HCEC 1CT (cell line): Measurements from ENCODE around the gene HOOK1.
A peak's percentile ranks its signal among the peaks of the same experiment; 100 is the strongest.
"Not testable (repeated sequence)": the region's sequence is repeated elsewhere in the genome, so short reads cannot be mapped to it uniquely, and the experiment has no call there.

Experiments used
- DNase-seq: peaks from one replicate; pipeline ENCODE4 v3.0.0-alpha.2; 2017

Gene HOOK1

DNA sequence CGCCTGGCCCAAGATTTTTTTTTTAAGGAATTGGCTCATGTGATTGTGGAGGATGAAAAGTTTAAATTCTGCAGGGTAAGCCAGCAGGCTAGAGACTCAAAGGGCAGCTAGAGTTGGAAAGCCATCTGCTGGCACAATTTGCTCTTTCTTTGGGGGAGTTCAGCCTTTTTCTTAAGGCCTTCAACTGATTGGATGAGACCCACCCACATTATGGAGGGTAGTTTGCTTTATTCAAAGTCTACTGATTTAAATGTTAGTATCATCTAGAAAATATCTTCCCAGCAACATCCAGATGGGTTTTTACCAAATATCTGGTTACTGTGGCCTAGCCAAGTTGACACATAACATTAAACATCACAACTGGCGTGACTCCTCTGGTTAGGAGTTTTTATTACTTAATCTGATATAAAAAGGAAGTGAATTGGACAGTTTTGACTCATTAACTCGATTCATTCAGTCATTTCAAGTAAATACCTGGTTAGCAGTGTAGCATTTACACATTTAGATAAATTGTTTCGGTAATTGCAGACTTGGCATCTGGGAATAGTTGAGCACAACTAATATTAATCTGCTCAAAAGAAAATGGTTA, 12.4 kb downstream of the HOOK1 start:
- DNase-seq, result no peak

DNA sequence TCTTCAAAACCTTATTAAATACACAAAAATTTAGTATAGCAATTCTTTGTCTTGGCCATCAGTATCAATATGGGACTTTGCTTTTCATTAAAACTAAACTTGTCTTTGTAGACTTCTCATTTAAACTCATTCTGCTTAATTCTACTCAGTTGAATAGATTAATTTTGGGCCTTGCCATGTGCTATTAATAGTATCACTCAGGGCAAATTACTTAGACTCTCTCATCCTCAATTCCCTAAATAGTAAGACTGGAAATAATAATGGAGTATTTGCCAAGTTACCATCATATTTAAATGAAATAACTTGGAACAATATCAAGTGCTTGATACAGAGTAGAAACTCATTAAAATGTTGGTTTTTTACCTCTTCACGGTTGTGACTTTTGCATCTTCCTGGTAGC, 13.4 kb downstream of the HOOK1 start:
- DNase-seq, result no peak

DNA sequence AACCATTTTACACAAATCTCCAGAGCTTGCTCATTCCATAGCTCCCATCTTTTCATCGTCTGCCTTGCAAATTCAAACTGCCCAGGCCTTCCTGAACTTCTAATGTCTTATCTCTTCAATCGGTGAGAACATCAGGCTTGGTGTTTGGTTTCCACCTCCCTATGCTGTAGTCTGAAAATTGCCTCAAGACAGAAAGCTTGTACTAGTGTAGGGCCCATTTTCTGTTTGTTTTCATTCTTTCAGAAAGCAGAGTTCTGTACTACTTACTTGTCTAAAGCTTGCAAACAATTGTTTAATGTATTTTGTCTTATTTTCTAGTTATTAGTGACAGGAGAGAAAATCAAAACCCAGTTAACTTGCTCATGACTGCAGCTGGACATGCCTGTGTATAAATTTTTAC, 16.8 kb downstream of the HOOK1 start:
- DNase-seq, result no peak

DNA sequence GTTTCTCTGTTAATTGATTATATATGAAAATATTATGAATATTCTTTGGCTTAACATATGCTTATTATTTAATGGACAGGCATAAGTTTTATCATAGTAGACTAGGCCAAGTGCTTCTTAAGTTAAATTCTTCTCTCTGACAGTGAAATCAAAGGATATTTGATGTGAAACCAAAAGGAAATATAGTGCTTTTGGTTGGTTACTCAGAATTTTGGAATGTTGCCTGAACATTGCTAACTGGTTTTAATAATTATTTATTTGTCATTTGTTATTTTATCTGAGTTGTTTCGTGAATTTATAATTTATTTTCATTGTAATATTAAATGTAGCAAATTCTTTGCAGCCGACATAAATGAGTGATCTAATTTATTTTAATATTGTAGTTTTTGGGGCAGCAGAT, 18.3 kb downstream of the HOOK1 start:
- DNase-seq, result no peak

DNA sequence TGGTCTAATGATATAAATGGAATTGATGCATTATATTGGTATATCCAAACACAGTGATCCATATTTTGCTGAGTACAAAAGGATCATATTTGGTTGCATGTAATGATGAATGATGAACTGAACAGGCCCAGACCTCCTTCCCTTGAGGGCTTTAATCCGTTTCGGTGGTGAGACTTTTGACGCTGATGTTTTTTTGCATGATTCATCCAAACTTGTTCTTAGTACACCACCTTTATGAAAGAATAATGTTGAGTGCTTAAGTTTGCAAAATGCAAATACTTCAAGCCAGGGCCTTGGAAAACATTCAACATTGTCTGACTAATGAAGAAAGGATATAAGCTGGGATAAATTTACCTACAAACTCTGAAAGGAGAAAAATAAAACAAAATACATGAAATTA, 19.2 kb downstream of the HOOK1 start:
- DNase-seq, result no peak

DNA sequence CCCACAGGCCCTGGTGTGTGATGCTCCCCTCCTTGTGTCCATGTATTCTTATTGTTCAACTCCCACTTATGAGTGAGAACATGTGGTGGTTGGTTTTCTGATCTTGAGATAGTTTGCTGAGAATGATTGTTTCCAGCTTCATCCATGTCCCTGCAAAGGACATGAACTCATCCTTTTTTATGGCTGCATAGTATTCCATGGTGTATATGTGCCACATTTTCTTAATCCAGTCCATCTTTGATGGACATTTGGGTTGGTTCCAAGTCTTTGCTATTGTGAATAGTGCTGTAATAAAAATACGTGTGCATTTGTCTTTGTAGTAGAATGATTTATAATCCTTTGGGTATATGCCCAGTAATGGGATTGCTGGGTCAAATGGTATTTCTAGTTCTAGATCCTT, 23.1 kb downstream of the HOOK1 start:
- DNase-seq, result not testable (repeated sequence)

DNA sequence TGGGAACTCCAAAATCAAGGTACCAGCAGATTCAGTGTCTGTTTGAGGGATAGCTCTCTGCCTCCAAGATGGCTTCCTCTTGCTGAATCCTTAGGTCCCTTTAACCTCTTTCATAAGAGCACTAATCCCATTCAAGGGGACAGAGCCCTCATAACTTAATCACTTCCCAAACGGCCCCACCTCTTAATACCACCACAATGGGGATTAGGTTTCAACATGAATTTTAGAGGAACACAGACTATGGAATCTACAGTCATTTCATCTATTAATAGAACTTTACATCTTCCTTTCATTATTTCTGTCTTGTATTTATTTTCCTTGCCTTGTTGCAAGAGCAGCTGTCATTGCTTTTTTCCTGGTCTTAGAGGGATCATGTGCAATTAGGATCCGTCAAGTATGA, 30.3 kb downstream of the HOOK1 start:
- DNase-seq, result no peak

DNA sequence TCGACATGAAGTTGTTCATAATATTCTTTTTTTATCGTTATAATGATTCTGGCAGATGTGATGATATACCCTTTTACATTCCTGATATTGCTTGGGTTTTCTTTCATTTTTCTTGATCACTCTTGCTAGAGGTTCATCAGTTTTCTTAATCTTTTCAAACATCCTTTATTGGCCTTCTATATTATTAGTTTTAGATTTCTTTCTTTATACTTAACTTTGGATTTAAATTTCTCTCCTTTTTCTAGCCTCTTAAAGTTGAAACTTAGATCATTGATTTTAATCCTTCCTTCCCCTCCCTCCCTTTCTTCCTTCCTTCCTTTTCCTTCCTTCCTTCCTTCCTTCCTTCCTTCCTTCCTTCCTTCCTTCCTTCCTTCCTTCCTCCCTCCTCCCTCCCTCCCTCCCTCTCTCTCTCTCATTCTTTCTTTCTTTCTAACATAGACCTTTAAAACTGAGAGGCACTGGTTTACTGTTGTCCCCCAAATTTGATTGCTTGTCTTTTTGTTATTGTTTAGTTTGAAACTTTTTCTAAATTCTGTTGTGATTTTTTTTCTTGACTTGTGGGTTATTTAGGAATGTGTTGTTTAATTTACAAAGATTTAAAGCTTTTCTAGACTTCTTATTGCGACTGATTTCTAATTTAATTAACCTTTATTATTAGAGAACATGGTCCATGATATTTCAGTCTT, 31.6 kb downstream of the HOOK1 start:
- DNase-seq, result no peak

DNA sequence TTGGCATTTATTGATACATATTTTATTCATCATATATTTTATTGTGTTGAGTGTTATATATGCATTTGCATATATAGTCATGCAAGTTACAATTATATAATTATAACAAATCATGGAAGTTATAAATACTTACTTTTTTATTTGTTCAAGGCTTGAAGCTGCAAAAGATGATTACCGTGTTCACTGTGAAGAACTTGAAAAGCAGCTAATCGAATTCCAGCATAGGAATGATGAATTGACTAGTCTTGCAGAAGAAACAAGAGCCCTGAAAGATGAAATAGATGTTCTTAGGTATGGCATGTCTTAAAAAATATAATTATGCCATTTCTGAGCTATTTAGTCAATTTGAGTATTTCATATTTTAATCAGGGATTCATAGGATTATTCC, 32.1 kb downstream of the HOOK1 start:
- DNase-seq, result no peak

DNA sequence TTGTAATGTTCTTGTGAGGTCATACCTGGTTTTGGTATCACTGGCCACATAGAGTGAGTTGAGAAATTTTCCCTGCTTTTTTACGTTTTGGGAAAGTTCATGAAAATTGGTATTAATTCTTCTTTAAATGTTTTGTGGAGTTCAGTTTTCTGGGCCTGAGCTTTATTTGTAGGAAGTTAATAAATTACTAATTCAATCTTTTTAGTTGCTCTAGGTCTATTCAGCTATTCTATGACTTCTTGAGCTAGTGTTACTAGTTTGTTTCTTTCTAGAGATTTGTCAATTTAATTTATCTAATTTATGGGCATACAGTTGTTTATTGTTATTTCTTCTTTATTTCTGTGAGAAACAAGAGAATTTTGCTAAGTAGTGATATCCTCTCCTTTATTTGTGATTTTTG, 37.4 kb downstream of the HOOK1 start:
- no peak for DNase-seq

DNA sequence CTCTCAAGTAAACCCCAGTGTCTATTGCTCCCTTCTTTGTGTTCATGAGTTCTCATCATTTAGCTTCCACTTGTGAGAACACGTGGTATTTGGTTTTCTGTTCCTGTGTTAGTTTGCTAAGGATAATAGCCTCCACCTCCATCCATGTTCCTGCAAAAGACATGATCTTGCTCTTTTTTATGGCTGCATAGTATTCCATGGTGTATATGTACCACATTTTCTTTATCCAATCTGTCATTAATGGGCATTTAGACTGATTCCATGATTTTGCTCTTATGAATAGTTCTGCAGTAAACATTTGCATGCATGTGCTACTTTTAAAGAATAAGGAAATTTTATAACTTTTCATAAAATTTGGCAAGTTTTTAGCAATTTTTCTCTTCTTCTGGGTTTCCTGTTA, 40.5 kb downstream of the HOOK1 start:
- DNase-seq, result not testable (repeated sequence)

DNA sequence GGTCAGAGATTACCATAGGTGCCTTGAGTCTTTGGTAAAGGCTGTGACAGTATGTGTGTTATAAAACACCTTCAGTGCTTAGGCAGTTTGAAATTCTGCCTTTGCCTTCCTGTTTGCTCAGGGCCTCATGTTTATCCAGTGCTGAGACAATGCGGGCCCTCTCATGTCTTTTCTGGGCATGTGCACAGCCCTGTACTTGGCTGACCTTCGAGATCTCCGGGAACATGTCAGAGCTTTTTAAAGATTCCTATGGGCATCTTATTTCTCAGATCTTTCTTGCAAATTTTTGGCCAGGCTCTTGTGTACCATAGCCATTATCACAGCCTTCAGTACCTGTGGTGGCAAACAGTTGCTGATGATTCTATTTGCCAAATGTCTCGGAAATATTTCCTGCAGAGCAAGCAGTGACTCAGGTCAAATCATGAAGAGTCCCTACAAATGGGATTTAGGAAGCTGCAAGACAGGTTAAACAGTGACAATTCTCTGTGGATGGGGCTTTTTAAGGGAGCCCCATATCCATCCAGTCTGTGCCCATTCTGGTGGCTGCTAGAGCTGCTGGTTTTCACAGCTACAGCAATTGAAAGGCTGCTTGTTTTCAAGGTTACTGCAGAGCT, 42.1 kb downstream of the HOOK1 start:
- no peak for DNase-seq

DNA sequence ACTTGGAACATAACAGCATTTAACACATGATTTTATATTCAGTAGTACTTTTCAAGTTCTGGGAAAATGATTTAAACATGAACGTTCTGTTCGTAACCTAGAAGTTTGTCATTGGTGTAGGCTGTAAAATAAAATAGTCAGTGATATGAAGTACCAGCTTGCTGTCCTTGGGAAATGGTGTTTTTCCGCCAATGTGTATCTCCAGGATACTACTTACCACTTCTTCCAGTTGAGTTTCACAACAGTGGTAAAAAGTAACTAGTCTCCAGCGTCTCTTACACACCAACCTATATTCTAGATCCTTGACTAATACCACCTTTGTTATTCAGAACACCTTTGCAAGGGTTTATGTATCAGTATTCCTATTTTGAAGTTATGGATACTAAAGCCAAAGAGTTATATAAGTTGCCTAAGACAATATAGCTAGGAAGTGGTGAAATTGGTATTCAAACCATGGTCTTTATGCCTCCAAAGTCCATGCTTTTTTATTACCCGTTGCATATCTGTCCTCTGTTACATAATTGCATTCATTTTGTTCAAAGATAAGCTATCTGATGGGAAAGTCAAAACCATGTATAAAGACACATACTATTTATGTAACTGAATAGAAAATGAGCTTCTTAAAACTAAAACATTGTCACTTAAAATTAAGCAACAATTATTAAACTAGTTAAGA, 43.1 kb downstream of the HOOK1 start:
- no peak for DNase-seq

DNA sequence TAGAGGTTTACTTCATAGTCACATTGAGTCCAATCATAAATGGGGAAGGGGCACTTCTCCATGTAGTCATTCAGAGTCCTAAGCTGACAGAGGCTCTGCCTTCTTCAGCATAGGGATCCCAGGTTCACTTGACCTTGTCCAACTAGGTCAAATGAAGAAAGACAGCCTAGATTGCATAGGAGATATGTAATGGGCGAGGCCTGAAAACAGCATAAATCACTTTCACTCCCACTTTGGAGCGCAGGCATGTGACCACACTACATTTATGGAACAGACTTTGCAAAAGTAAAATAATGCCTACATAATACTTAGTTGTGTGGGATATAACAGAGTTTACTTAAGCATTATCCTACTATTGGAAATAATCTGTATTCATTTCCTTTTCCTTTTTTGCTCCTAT, 51.7 kb downstream of the HOOK1 start:
- DNase-seq, result no peak

DNA sequence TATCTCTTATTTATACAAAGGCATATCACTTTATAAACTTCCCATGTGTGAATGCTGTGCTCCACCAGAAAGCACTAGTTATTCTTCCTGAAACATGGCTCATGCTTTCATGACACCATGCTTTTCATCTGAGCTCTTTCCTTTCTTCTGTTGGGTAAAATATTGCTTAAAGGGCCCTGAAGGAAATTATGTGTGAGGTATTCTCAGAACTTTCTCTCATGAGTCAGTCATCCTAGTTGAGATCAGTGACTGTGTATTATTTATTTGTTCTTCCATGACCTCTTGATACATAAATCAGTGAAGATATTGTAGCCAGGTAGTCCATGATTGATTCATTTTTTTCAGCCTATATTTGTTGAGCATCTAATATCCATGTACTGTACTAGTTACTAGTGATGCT, 57.0 kb downstream of the HOOK1 start:
- no peak for DNase-seq

DNA sequence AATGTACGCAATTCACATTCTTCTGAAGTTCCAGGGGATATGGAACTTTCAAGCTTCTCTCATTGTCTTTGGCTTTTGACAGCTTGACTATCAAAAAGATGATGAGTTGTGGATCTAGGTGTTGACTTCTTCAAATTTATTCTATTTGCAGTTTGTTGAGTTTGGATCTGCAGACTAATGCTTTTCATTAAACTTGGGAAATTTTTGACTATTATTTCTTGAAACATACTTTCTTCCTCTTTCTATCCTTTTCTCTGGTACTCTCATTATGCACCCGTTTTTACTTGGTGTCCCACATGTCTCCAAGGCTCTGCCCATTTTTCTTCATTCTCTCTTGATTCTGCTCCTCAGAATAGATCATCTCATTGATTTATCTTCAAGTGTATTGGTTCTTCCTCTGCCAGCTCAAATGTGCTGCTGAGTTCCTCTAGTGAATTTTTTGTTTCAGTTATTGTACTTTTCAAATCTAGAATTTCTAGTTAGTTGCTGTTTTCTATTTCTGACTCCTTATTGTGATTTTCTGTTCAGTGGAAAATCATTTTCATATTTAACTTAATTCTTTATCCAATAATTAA, 62.4 kb downstream of the HOOK1 start:
- no peak for DNase-seq

DNA sequence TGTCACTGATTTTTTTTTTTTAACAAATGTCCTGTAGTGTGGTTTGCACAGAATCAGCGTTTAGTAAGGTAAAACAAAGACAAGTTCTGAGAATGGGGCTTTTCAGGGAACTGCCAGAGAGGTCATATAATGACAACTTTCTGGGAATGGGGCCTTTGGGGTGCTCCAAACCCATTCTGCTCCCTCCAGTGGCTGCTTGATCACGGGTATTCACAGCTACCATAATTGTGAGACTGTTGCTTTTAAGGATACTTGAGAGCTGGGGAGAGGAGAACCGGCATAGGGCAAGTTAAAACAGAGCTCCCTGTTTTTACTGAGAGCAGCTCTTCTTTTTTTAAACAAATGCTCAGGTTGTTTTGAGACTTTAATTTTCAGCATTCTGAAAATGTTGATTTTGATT, 63.6 kb downstream of the HOOK1 start:
- DNase-seq, result no peak

DNA sequence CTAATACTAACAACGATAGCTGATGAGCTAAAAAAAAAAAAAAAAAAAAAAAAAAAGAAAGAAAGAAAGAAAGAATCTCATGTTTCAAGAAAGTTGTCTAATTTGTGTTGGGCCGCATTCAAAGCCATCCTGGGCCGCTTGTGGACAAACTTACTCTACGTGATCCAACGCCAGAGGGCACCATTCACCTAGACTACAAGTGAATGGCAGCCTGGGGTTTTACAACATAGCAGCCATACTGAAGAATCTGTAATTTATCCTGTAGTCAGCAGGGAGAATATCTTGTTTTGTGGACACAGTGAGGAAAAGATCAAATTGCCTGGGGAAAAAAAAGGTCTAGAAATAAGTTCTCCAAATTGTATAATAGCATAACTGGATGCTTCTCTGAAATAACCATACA, 64.8 kb downstream of the HOOK1 start:
- DNase-seq, result peak; percentile 54

DNA sequence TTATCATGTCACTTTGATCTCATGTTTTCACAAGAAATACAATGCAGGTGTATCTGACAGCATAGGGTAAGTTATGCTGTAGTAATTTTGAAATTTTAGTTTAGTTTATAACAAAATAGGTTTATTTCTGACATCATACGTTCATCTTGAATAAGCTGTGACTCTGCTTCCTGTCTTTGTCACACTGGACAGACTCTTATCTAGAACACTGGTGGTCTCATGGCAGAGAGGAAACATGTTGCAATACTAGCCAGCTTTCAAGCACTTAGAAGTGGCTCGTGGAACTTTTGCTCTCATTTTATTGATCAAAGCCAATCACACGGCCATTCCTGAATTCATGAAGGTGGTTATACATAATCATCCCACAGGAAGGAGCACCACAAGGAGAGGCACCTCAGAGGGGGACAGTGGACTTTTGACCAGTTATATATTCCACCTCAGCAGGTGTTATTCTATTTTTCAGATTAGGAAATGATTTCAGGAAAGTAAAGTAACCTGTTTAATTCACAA, 65.3 kb downstream of the HOOK1 start:
- DNase-seq, result no peak

DNA sequence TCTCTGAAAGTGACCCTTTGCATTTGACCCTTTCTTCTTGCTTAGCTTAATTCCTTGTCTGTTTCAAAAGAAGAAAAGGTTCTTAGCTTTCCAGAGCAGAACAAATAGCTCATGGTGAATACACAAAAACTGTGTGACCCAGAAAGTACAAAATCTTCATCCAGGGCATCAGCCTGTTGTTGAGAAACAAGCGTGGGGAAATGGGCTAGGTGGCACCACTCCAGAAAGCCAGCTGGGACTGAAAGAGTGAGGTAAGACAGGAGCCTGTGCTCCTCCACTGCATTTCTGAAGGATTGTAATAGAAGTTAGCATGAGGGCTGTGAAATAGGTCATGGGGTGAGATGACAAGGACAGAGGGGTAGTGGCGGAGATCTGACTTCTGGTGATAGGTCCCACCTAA, 66.0 kb downstream of the HOOK1 start:
- DNase-seq, result no peak

DNA sequence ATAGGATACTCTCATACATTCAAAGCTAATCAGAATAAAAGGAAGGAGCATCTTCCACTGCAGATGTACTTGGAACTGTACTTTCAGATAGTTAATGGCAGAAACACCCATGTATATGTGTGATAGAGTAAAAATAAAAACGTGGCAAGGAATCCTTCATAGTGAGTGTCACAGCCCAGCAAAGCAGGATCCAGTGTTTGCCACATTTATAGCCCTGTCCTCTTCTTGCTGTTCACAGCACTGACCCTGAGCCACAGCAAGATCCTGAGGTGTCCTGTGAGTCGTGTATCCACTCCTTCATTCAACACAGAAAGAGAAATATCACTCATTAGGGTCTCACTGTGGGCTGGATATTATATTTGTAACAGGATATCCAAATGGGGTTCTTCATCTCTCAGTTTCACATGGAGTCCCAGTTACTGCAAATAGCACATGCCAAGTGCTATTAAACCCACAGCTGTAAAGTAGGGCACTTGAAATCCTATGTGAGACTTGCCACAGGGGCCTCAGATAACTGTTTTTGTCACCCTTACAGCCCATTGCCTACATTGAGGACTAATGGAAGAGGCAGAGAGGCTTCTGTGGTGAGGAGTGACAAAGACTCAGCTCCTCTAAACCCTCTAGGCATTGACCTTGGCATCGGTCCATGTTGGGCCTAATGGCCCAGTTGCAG, 70.5 kb downstream of the HOOK1 start:
- no peak for DNase-seq

DNA sequence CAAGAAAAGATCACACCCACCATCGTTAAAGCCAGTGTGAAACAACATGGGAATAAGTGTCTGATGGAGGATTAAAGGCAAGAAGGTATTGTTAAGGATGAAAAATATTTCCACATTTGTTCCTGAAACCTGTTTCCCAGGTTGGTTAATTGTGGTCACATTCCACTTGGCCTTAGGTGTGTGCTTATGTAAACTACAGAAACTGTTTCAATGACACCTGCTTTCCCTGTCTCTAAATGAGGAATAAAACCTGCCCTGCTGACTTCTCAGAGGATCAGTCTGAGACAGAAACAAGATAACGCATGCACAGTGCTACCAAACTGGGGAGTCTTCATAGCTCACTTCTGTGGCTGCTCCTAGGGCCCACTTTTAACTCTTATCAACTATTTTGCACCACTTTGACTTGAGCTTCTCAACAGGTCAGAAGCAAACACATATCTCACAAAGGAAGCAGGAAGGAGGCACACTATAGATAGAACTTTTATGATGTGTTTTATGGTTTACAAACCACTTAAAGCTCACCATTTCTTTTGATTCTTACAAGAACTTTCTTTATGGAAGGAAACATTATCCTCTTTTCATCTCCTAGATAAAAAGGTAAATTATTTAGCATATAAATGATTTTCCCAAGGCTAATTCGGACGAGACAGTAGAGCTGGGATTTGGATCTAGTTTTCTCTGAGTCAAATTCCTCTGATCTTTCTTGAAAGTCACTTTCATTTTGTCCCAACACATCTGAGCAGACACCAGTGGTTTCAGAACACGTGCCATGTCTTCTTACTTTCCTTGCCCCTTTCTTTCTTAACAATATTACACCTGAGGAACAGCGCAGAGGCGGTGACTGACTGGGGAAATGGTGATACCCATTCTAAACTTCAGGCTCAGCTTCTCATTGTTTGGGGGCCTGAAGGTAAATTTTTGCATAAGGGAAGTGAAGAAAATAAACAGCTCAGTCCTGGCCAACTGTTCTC, 78.4 kb downstream of the HOOK1 start:
- DNase-seq, result no peak
